8988T (cell line): ENCODE data around the gene VWA5B2.

ENCODE experiments used
- DNase-seq: peaks from one replicate; pipeline ENCODE4 v3.0.0; 2011

The VWA5B2 gene

GRCh38 chr3:184227481-184227935, 1.9 kb upstream of the VWA5B2 start:
- DNase-seq = peak; percentile 92

- DNase-seq = peak; percentile 77
Measured at GRCh38 chr3:184228376-184229137, 828 bp upstream of the VWA5B2 start.

GRCh38 chr3:184230081-184230602, 757 bp downstream of the VWA5B2 start:
- DNase-seq = peak; percentile 80

GRCh38 chr3:184230603-184231528, 1.5 kb downstream of the VWA5B2 start:
- peak; percentile 46 for DNase-seq

GRCh38 chr3:184231671-184232070, 2.3 kb downstream of the VWA5B2 start:
- DNase-seq = peak; percentile 42

GRCh38 chr3:184233127-184233843, 3.9 kb downstream of the VWA5B2 start:
- DNase-seq = peak; percentile 23

GRCh38 chr3:184234224-184234623, 4.8 kb downstream of the VWA5B2 start:
- peak; percentile 96 for DNase-seq

- DNase-seq = peak; percentile 20
Measured at GRCh38 chr3:184234671-184235380, 5.4 kb downstream of the VWA5B2 start.

- DNase-seq = peak; percentile 10
Measured at GRCh38 chr3:184235381-184236032, 6.1 kb downstream of the VWA5B2 start.

GRCh38 chr3:184236033-184236410, 6.6 kb downstream of the VWA5B2 start:
- peak; percentile 21 for DNase-seq

GRCh38 chr3:184236636-184237035, 7.3 kb downstream of the VWA5B2 start:
- DNase-seq = peak; percentile 20

GRCh38 chr3:184237211-184237610, 7.8 kb downstream of the VWA5B2 start:
- peak; percentile 24 for DNase-seq

GRCh38 chr3:184237807-184238206, 8.4 kb downstream of the VWA5B2 start:
- peak; percentile 17 for DNase-seq

GRCh38 chr3:184238246-184238818, 8.9 kb downstream of the VWA5B2 start:
- peak; percentile 18 for DNase-seq

- peak; percentile 14 for DNase-seq
Measured at GRCh38 chr3:184239221-184239620, 9.8 kb downstream of the VWA5B2 start.

GRCh38 chr3:184239708-184240107, 10.3 kb downstream of the VWA5B2 start:
- peak; percentile 20 for DNase-seq

- peak; percentile 64 for DNase-seq
Measured at GRCh38 chr3:184240384-184241140, 11.2 kb downstream of the VWA5B2 start.

GRCh38 chr3:184241141-184241446, 11.7 kb downstream of the VWA5B2 start:
- DNase-seq = no peak

- DNase-seq = peak; percentile 88
Measured at GRCh38 chr3:184241447-184242296, 12.3 kb downstream of the VWA5B2 start.

GRCh38 chr3:184242297-184242685, 12.9 kb downstream of the VWA5B2 start:
- DNase-seq = peak; percentile 20
